ENCODE results near the gene FOXP3. TPM values are rescaled to one million over a fixed set of nuclear protein-coding genes. Genes with fewer than 3 reads are reported as not detected.

Gene FOXP3
- total and polyA plus RNA-seq, 2 of the 4 experiments (the other 2 are of a cell fraction): 0.05 TPM; not detected in 1

DNA sequence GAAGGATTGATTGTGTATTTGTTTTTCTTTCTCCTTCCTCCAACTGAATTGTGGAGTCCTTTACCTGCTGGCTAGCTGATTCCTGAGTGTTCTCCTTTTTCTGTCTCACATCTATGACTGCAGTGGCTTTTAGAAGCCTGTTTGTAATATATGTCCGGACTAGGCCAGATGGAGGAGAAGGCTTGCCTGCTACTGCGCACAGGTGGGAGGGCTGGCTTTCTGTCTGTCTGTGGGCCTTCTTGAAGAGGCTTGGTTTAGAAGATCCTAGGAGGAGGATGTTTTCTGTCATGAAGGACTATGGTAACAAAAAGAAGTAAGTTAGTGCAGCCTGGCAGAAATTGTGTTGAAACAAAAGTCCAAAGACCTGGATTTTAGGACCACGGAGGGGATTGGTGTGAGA, 13.6 kb upstream of the FOXP3 start:
- H2AFZ ChIP-seq (replicated peaks; ENCODE audit: low read length, poor library complexity): no peak overlapping the region
- no peaks in the 10 kb centered on the region for H3K27me3 ChIP-seq (ENCODE audit: control insufficient read depth, insufficient read depth, low read length)
- no peak overlapping the region for H2AK5ac ChIP-seq (ENCODE audit: low read depth, low read length)
- H3K23ac ChIP-seq (ENCODE audit: low read depth, low read length): no peak overlapping the region
- in situ Hi-C loops (cut with MboI; ENCODE audit: low sequenced_read_pairs) (no loop called here), intact Hi-C loops (cut with micrococcal nuclease) (no loop called here), dilution Hi-C loops (cut with HindIII; ENCODE audit: low sequenced_read_pairs, unreplicated experiment) (no loop called here)
- WGBS, 2 experiments (ENCODE audit: extremely low coverage in 2 of 2, insufficient read length in 1 of 2): no CpG with 5 or more reads among the region's 3 CpGs
- no peak overlapping the region for H2AK9ac ChIP-seq (replicated peaks; ENCODE audit: low read depth, low read length, poor library complexity)
- ATAC-seq (ENCODE audit: low read depth): no peak
- no peak overlapping the region for H4K5ac ChIP-seq (ENCODE audit: low read depth, low read length)
- no peak overlapping the region for H3K9ac ChIP-seq (ENCODE audit: low read depth, low read length)
- H2BK5ac ChIP-seq (ENCODE audit: low read depth, low read length, poor library complexity, severe bottlenecking): no peak overlapping the region
- no peak for TF ChIP-seq SMC3 (IDR thresholded peaks at IDR 0.05; ENCODE audit: low read depth, low read length)
- TF ChIP-seq, protein P1, sequence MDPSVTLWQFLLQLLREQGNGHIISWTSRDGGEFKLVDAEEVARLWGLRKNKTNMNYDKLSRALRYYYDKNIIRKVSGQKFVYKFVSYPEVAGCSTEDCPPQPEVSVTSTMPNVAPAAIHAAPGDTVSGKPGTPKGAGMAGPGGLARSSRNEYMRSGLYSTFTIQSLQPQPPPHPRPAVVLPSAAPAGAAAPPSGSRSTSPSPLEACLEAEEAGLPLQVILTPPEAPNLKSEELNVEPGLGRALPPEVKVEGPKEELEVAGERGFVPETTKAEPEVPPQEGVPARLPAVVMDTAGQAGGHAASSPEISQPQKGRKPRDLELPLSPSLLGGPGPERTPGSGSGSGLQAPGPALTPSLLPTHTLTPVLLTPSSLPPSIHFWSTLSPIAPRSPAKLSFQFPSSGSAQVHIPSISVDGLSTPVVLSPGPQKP (IDR thresholded peaks at IDR 0.05; ENCODE audit: borderline replicate concordance, low read depth, low read length): no peak
- no peak for TF ChIP-seq FOS (IDR thresholded peaks at IDR 0.05; ENCODE audit: low read depth, low read length)
- TF ChIP-seq CEBPB (IDR thresholded peaks at IDR 0.05; ENCODE audit: low read depth, low read length): no peak
- TF ChIP-seq, protein P2, sequence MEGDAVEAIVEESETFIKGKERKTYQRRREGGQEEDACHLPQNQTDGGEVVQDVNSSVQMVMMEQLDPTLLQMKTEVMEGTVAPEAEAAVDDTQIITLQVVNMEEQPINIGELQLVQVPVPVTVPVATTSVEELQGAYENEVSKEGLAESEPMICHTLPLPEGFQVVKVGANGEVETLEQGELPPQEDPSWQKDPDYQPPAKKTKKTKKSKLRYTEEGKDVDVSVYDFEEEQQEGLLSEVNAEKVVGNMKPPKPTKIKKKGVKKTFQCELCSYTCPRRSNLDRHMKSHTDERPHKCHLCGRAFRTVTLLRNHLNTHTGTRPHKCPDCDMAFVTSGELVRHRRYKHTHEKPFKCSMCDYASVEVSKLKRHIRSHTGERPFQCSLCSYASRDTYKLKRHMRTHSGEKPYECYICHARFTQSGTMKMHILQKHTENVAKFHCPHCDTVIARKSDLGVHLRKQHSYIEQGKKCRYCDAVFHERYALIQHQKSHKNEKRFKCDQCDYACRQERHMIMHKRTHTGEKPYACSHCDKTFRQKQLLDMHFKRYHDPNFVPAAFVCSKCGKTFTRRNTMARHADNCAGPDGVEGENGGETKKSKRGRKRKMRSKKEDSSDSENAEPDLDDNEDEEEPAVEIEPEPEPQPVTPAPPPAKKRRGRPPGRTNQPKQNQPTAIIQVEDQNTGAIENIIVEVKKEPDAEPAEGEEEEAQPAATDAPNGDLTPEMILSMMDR (conservative IDR thresholded peaks at IDR 0.05; ENCODE audit: low read depth, low read length): no peak
- TF ChIP-seq POLR2A (IDR thresholded peaks at IDR 0.05; ENCODE audit: low read depth, low read length): no peak
- TF ChIP-seq CHD1 (IDR thresholded peaks at IDR 0.05; ENCODE audit: low read depth, low read length): no peak
- TF ChIP-seq, protein P3, sequence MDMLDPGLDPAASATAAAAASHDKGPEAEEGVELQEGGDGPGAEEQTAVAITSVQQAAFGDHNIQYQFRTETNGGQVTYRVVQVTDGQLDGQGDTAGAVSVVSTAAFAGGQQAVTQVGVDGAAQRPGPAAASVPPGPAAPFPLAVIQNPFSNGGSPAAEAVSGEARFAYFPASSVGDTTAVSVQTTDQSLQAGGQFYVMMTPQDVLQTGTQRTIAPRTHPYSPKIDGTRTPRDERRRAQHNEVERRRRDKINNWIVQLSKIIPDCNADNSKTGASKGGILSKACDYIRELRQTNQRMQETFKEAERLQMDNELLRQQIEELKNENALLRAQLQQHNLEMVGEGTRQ (IDR thresholded peaks at IDR 0.05; ENCODE audit: low read depth, low read length): no peak
- no peak for TF ChIP-seq MAZ (IDR thresholded peaks at IDR 0.05; ENCODE audit: borderline replicate concordance, low read depth, low read length)
- TF ChIP-seq NFE2L2 (IDR thresholded peaks at IDR 0.05; ENCODE audit: low read depth, low read length): no peak
- no peak for TF ChIP-seq RAD21 (IDR thresholded peaks at IDR 0.05; ENCODE audit: low read length)
- TF ChIP-seq BHLHE40 (IDR thresholded peaks at IDR 0.05; ENCODE audit: low read depth, low read length): no peak
- TF ChIP-seq RCOR1 (IDR thresholded peaks at IDR 0.05; ENCODE audit: insufficient replicate concordance, low read length): no peak
- no peak for TF ChIP-seq MAFK (IDR thresholded peaks at IDR 0.05; ENCODE audit: low read depth, low read length)
- no peak for TF ChIP-seq RFX5 (IDR thresholded peaks at IDR 0.05; ENCODE audit: low read depth, low read length)
- TF ChIP-seq MXI1 (IDR thresholded peaks at IDR 0.05; ENCODE audit: borderline replicate concordance, low read depth, low read length): no peak
- H3K18ac ChIP-seq (ENCODE audit: low read depth, low read length): no peak overlapping the region
- ChIA-PET POLR2A (ENCODE audit: unreplicated experiment) (no interaction called here), CTCF (no interaction called here)
- H3K14ac ChIP-seq (replicated peaks; ENCODE audit: low read depth, low read length): no peak overlapping the region
- H3K79me1 ChIP-seq (ENCODE audit: low read depth in 1 of 2, low read length in 2 of 2): peaks cover 8 to 10% of the 10 kb centered on the region in 2 experiments; a peak in 3 of 4 replicates
- no peaks in the 10 kb centered on the region for H3K36me3 ChIP-seq (ENCODE audit: control insufficient read depth, insufficient read depth, low read length)
- H3K27ac ChIP-seq (ENCODE audit: insufficient read depth, low read length): no peak overlapping the region
- H4K20me1 ChIP-seq (ENCODE audit: insufficient read depth, low read length): peaks cover 8% of the 10 kb centered on the region; the same call in 1 of the 2 replicates
- BruUV-seq (replicated peaks): no TSS peak
- no peak overlapping the region for H2BK15ac ChIP-seq (ENCODE audit: low read depth, low read length)
- H3K9me1 ChIP-seq (ENCODE audit: insufficient read depth, low read length): peaks cover 3% of the 10 kb centered on the region; the same call in 1 of the 2 replicates
- no peak overlapping the region for H4K8ac ChIP-seq (ENCODE audit: low read depth in 2 of 2, low read length in 2 of 2)
- H3K9me3 ChIP-seq (ENCODE audit: control insufficient read depth, insufficient read depth, low read length): no peaks in the 10 kb centered on the region
- no peak overlapping the region for H2BK120ac ChIP-seq (ENCODE audit: low read depth, low read length)
- no peak overlapping the region for H3K4me2 ChIP-seq (ENCODE audit: low read depth, low read length)
- DNase-seq: no peak
- no peak overlapping the region for H4K91ac ChIP-seq (ENCODE audit: insufficient read depth, low read depth, low read length)
- no peak overlapping the region for H3K4ac ChIP-seq (ENCODE audit: low read depth, low read length)
- no peak overlapping the region for H3K56ac ChIP-seq (ENCODE audit: extremely low read depth, insufficient read depth, low read length)
- H3K4me1 ChIP-seq (ENCODE audit: control insufficient read depth, insufficient read depth, low read length): no peaks in the 10 kb centered on the region
- no peak overlapping the region for H3K4me3 ChIP-seq (ENCODE audit: insufficient read depth, low read depth, low read length)
- no peak overlapping the region for H2BK20ac ChIP-seq (ENCODE audit: low read depth, low read length)
